Liver (tissue), 9 donors: ENCODE results near the gene PODXL2. TPM values are rescaled to one million over a fixed set of nuclear protein-coding genes. Genes with fewer than 3 reads are reported as not detected.

Source experiments
- DNase-seq: peaks from one replicate; pipeline ENCODE4 v3.0.0-alpha.2; 2017; ENCODE audit warnings: low spot score
- H3K27ac ChIP-seq, 2 donors: one replicate each; pipeline ENCODE4 v1.7.0; 2013; ENCODE audit warnings: inconsistent platforms in 2 of 2, low read length in 2 of 2, control low read depth in 1 of 2, low read depth in 1 of 2, mild to moderate bottlenecking in 1 of 2
- H3K27me3 ChIP-seq, 4 donors: one replicate each; pipeline versions ENCODE4 v1.6.1 to v1.7.0; 2013; ENCODE audit warnings: low read length in 3 of 4, inconsistent platforms in 1 of 4, mild to moderate bottlenecking in 1 of 4, moderate library complexity in 1 of 4; ENCODE audit not compliant: control insufficient read depth in 4 of 4, insufficient read depth in 4 of 4
- H3K36me3 ChIP-seq, 4 donors: one replicate each; pipeline versions ENCODE4 v1.6.1 to v1.7.0; 2013; ENCODE audit warnings: low read length in 3 of 4, mild to moderate bottlenecking in 3 of 4, low read depth in 1 of 4, moderate library complexity in 1 of 4; ENCODE audit not compliant: control insufficient read depth in 4 of 4, insufficient read depth in 3 of 4
- H3K4me1 ChIP-seq, 4 donors: one replicate each; pipeline versions ENCODE4 v1.6.1 to v1.7.0; 2013; ENCODE audit warnings: low read length in 3 of 4, mild to moderate bottlenecking in 3 of 4, moderate library complexity in 1 of 4; ENCODE audit not compliant: control insufficient read depth in 4 of 4, insufficient read depth in 4 of 4
- H3K4me3 ChIP-seq, 3 donors: one replicate each; pipeline versions ENCODE4 v1.6.1 to v1.7.0; 2013; ENCODE audit warnings: low read length in 3 of 3, control low read depth in 1 of 3, low read depth in 1 of 3, mild to moderate bottlenecking in 1 of 3
- H3K9ac ChIP-seq, 2 donors: one replicate each; pipeline ENCODE4 v1.7.0; 2013; ENCODE audit warnings: low read length in 2 of 2, mild to moderate bottlenecking in 2 of 2, moderate library complexity in 2 of 2, control low read depth in 1 of 2, low read depth in 1 of 2
- H3K9me3 ChIP-seq, 4 donors: one replicate each; pipeline versions ENCODE4 v1.6.1 to v1.7.0; 2013; ENCODE audit warnings: low read length in 3 of 4; ENCODE audit not compliant: control insufficient read depth in 4 of 4
- ATF3 ChIP-seq: IDR thresholded peaks from 2 replicates; pipeline ENCODE4 v1.6.1; 2016; ENCODE audit warnings: antibody characterized with exemption
- EGR1 ChIP-seq, 2 donors: IDR thresholded peaks; 2 replicates each; pipeline ENCODE4 v1.6.1; 2016 to 2018; ENCODE audit warnings: antibody characterized with exemption in 2 of 2, low read depth in 2 of 2
- FOXA1 ChIP-seq: IDR thresholded peaks from 2 replicates; pipeline ENCODE4 v1.6.1; 2016; ENCODE audit warnings: antibody characterized with exemption
- FOXA2 ChIP-seq: IDR thresholded peaks from 2 replicates; pipeline ENCODE4 v1.6.1; 2016; ENCODE audit warnings: antibody characterized with exemption
- GABPA ChIP-seq, 2 donors: IDR thresholded peaks in 1 of 2; conservative IDR thresholded peaks in 1 of 2; 2 replicates each; pipeline ENCODE4 v1.6.1; 2016; ENCODE audit warnings: antibody characterized with exemption in 2 of 2, mild to moderate bottlenecking in 1 of 2, moderate library complexity in 1 of 2
- JUND ChIP-seq, 2 donors: IDR thresholded peaks; 2 replicates each; pipeline ENCODE4 v1.6.1; 2016; ENCODE audit warnings: antibody characterized with exemption in 2 of 2
- MAX ChIP-seq: IDR thresholded peaks from 2 replicates; pipeline ENCODE4 v1.6.1; 2016; ENCODE audit warnings: antibody characterized with exemption
- RAD21 ChIP-seq, 2 donors: IDR thresholded peaks; 2 replicates each; pipeline ENCODE4 v1.6.1; 2016; ENCODE audit warnings: antibody characterized with exemption in 2 of 2, mild to moderate bottlenecking in 2 of 2
- REST ChIP-seq: IDR thresholded peaks from 2 replicates; pipeline ENCODE4 v1.6.1; 2016; ENCODE audit warnings: antibody characterized with exemption, mild to moderate bottlenecking
- TAF1 ChIP-seq: conservative IDR thresholded peaks from 2 replicates; pipeline ENCODE4 v1.6.1; 2016; ENCODE audit warnings: antibody characterized with exemption, mild to moderate bottlenecking
- YY1 ChIP-seq: IDR thresholded peaks from 2 replicates; pipeline ENCODE4 v1.6.1; 2016; ENCODE audit warnings: antibody characterized with exemption, mild to moderate bottlenecking
- ZBTB33 ChIP-seq: IDR thresholded peaks from 2 replicates; pipeline ENCODE4 v1.6.1; 2016; ENCODE audit warnings: antibody characterized with exemption
- WGBS: extraction: QIAGEN DNeasy Blood & Tissue Kit; methylation state at CpG from one replicate; pipeline ENCODE4 v1.1.7; 2013; 5-methylcytosine and 5-hydroxymethylcytosine counted together
- polyA plus RNA-seq, 2 donors: library from polyadenylated mRNA; stranded (reverse) in 1 of 2; unstranded in 1 of 2; fragments of 200-250 nt in 1 of 2; fragments of >200 nt in 1 of 2; fragmentation: Nextera tagmentation in 1 of 2; extraction: Ambion mirVana in 1 of 2; gene quantifications; one replicate each; pipeline versions ENCODE4 v1.2.1 to v1.2.3, GENCODE V29; 2013 to 2015
- total RNA-seq, 2 donors: library from RNA; depleted of rRNA; stranded (reverse); fragments of >200 nt; gene quantifications; one replicate each; pipeline ENCODE4 v1.2.3, GENCODE V29; 2014
- donor health status: healthy.
- donor health status: healthy.
- donor health status: healthy.
- donor health status: healthy.
- donor health status: healthy.

The PODXL2 gene
- total and polyA plus RNA-seq, 4 donors: 0.47 to 1.4 (median 0.88) TPM

GRCh38 chr3:127637971-127638370 is 9.0 kb downstream of the PODXL2 start:
- no peaks in the 10 kb centered on the region for H3K27me3 ChIP-seq
- TF ChIP-seq ATF3: no peak
- no peak for TF ChIP-seq GABPA (IDR thresholded peaks at IDR 0.05 in 1 of 2, conservative IDR thresholded peaks at IDR 0.05 in 1 of 2)
- TF ChIP-seq YY1: no peak
- no peak for TF ChIP-seq EGR1 (IDR thresholded peaks at IDR 0.05; ENCODE audit: low read depth in 2 of 2)
- TF ChIP-seq MAX: no peak
- no peak for TF ChIP-seq FOXA1
- no peak for TF ChIP-seq ZBTB33
- no peak for TF ChIP-seq JUND (IDR thresholded peaks at IDR 0.05)
- DNase-seq: no peak
- H3K36me3 ChIP-seq: no peaks in the 10 kb centered on the region
- no peak overlapping the region for H3K27ac ChIP-seq
- no peak overlapping the region for H3K4me3 ChIP-seq
- no peaks in the 10 kb centered on the region for H3K4me1 ChIP-seq
- H3K9me3 ChIP-seq: no peaks in the 10 kb centered on the region
- H3K9ac ChIP-seq: no peak overlapping the region

GRCh38 chr3:127639173-127640041 is 10.4 kb downstream of the PODXL2 start:
- Histone ChIP-seq H3K9ac (no peak overlapping the region), H3K36me3 (no peaks in the 10 kb centered on the region), H3K9me3 (no peaks in the 10 kb centered on the region), H3K4me1 (no peaks in the 10 kb centered on the region), H3K27ac (no peak overlapping the region), H3K4me3 (no peak overlapping the region), H3K27me3 (no peaks in the 10 kb centered on the region)
- WGBS: 91% methylated on average over 5 of the region's 5 CpGs
- DNase-seq: no peak
- no peak for TF ChIP-seq REST
- TF ChIP-seq FOXA2: no peak
- no peak for TF ChIP-seq FOXA1
- TF ChIP-seq TAF1: no peak
- no peak for TF ChIP-seq RAD21 (IDR thresholded peaks at IDR 0.05)
- TF ChIP-seq EGR1 (IDR thresholded peaks at IDR 0.05; ENCODE audit: low read depth in 2 of 2): no peak
